GM13977 (cell line): ENCODE measurements around the gene SBDS.
"Not testable (repeated sequence)": the region's sequence is repeated elsewhere in the genome, so short reads cannot be mapped to it uniquely, and the experiment has no call there.

Experiments
- DNase-seq: peaks from one replicate; pipeline ENCODE4 v3.0.0; 2012; ENCODE audit warnings: low spot score
- CTCF ChIP-seq: IDR thresholded peaks from 2 replicates; pipeline ENCODE4 v1.5.1; 2012; ENCODE audit warnings: mild to moderate bottlenecking, control low read depth; ENCODE audit not compliant: insufficient read depth; ENCODE audit errors: extremely low read depth, missing control alignments
- in situ Hi-C: fragments of 300-500 bp; cut with MboI; formaldehyde crosslinking; loops from one replicate; pipeline ENCODE4 v1.12.0; 2022; ENCODE audit warnings: low sequenced_read_pairs, low pct_unique_long_range_greater_than_20kb, mixed read lengths, inconsistent platforms; ENCODE audit not compliant: unreplicated experiment

The SBDS gene

GRCh38 chr7:67006965-67007364 lies 11.6 kb upstream of the SBDS start:
- no peak for DNase-seq
- in situ Hi-C loops = no loop called here
- no peak for TF ChIP-seq CTCF

GRCh38 chr7:67004145-67004544 lies 8.8 kb upstream of the SBDS start:
- DNase-seq, in situ Hi-C loops: not testable (repeated sequence)

GRCh38 chr7:67000601-67001258 lies 5.3 kb upstream of the SBDS start:
- in situ Hi-C loops, DNase-seq: not testable (repeated sequence)
- TF ChIP-seq CTCF = peak; percentile 30

GRCh38 chr7:66996444-66997191 lies 1.2 kb upstream of the SBDS start, which contains the start of gene TYW1:
TYW1 (plus strand) TSS chr7:66996833; CDS start chr7:66996979, 146 bp downstream.
- peak; percentile 71 for DNase-seq
- in situ Hi-C loops = not testable (repeated sequence)

- in situ Hi-C loops, DNase-seq: not testable (repeated sequence)
Observed at GRCh38 chr7:66994691-66995049, 716 bp downstream of the SBDS start.

GRCh38 chr7:66994051-66994450 lies 1.3 kb downstream of the SBDS start:
- in situ Hi-C loops, DNase-seq: not testable (repeated sequence)

- DNase-seq, in situ Hi-C loops: not testable (repeated sequence)
Observed at GRCh38 chr7:66989552-66989951, 5.8 kb downstream of the SBDS start.

- in situ Hi-C loops, DNase-seq: not testable (repeated sequence)
Observed at GRCh38 chr7:66980336-66980735, 15.1 kb downstream of the SBDS start.

- DNase-seq, in situ Hi-C loops: not testable (repeated sequence)
Observed at GRCh38 chr7:66979013-66979412, 16.4 kb downstream of the SBDS start.

- DNase-seq, in situ Hi-C loops: not testable (repeated sequence)
Observed at GRCh38 chr7:66978312-66978711, 17.1 kb downstream of the SBDS start.

GRCh38 chr7:66974986-66975590 lies 20.3 kb downstream of the SBDS start:
- in situ Hi-C loops = no loop called here
- DNase-seq = no peak
- TF ChIP-seq CTCF = no peak
